OCI-LY1 (cell line): ENCODE measurements around the gene CASKIN2.
A peak's percentile ranks its signal among the peaks of the same experiment; 100 is the strongest.

Experiments used
- CTCF ChIP-seq: fragments of 200-600 bp; sonication (generic), shearing (Covaris generic); IDR thresholded peaks from 2 replicates; pipeline ENCODE4 v1.5.1; 2017; ENCODE audit warnings: mild to moderate bottlenecking, antibody characterized with exemption, low read length, moderate library complexity, mixed read lengths
- EZH2 ChIP-seq: fragments of 200-600 bp; sonication (generic), shearing (Covaris generic); IDR thresholded peaks from 2 replicates; pipeline ENCODE4 v1.8.0; 2017; ENCODE audit warnings: borderline replicate concordance, mixed run types, mild to moderate bottlenecking, antibody characterized with exemption, low read length, moderate library complexity, mixed read lengths

GRCh38 chr17:75515496-75516254 lies at the start of gene CASKIN2:
- peak; percentile 99 for TF ChIP-seq CTCF
- TF ChIP-seq EZH2, result no peak
